PC-3 (cell line): ENCODE measurements around the gene TMEM147. TPM values are rescaled to one million over a fixed set of nuclear protein-coding genes. Genes with fewer than 3 reads are reported as not detected.

Experiments used
- ATAC-seq: fragments of 200-7000 bp; cut with Tn5 transposase; 2 replicates; pipeline ENCODE4 v1.9.1; 2020; ENCODE audit warnings: mild to moderate bottlenecking, moderate library complexity
- BruUV-seq: library from RNA; stranded (reverse); fragments of 400-500 nt; replicated peaks from 2 replicates; lab custom pipeline; 2021; lab: Mats Ljungman, UMichigan
- CTCF ChIA-PET: fragments of 300-600 bp; sonication (Branson Sonifier 250); formaldehyde crosslinking; loops from one replicate; lab custom pipeline; 2022; ENCODE audit warnings: antibody characterized with exemption; lab: Charles Lee
- POLR2A ChIA-PET: fragments of 300-600 bp; sonication (Branson Sonifier 250); formaldehyde crosslinking; loops from one replicate; lab custom pipeline; 2022; ENCODE audit warnings: antibody characterized with exemption; ENCODE audit not compliant: unreplicated experiment; lab: Charles Lee
- DNase-seq: peaks from one replicate; pipeline ENCODE4 v3.0.0-alpha.2; 2015
- H2AFZ ChIP-seq: fragments of 300-600 bp; sonication (generic); 2 replicates; pipeline ENCODE4 v1.6.0; 2016; ENCODE audit warnings: antibody characterized with exemption, low read length
- H3F3A ChIP-seq: fragments of 300-600 bp; sonication (generic); one replicate; pipeline ENCODE4 v1.6.0; 2017; ENCODE audit warnings: antibody characterized with exemption, low read length, control low read depth, mild to moderate bottlenecking; ENCODE audit not compliant: unreplicated experiment
- H3K27ac ChIP-seq: fragments of 300-600 bp; sonication (generic); 2 replicates; pipeline ENCODE4 v1.5.1; 2016; ENCODE audit warnings: mild to moderate bottlenecking, low read length
- H3K27me3 ChIP-seq: fragments of 300-600 bp; sonication (generic); 2 replicates; pipeline ENCODE4 v1.6.1; 2016; ENCODE audit warnings: low read length, mixed read lengths
- H3K36me3 ChIP-seq: fragments of 300-600 bp; sonication (generic); 2 replicates; pipeline ENCODE4 v1.6.1; 2016; ENCODE audit warnings: low read depth, mixed run types, low read length, mixed read lengths
- H3K4me1 ChIP-seq: fragments of 300-600 bp; sonication (generic); 2 replicates; pipeline ENCODE4 v1.5.1; 2016; ENCODE audit warnings: low read length; ENCODE audit not compliant: insufficient read depth
- H3K4me2 ChIP-seq: fragments of 300-600 bp; sonication (generic); 2 replicates; pipeline ENCODE4 v1.6.0; 2016; ENCODE audit warnings: low read length
- H3K4me3 ChIP-seq: fragments of 300-600 bp; sonication (generic); 2 replicates; pipeline ENCODE4 v1.5.1; 2016; ENCODE audit warnings: mild to moderate bottlenecking, low read length, mixed read lengths
- H3K79me2 ChIP-seq: fragments of 300-600 bp; sonication (generic); 2 replicates; pipeline ENCODE4 v1.6.1; 2017; ENCODE audit warnings: low read length, mixed read lengths
- H3K9ac ChIP-seq: fragments of 300-600 bp; sonication (generic); 2 replicates; pipeline ENCODE4 v1.6.0; 2016; ENCODE audit warnings: mild to moderate bottlenecking, low read length
- H3K9me2 ChIP-seq: fragments of 300-600 bp; sonication (generic); replicated peaks from 2 replicates; pipeline ENCODE4 v1.6.1; 2016; ENCODE audit warnings: mixed run types, low read length, mixed read lengths
- H3K9me3 ChIP-seq: fragments of 300-600 bp; sonication (generic); 2 replicates; pipeline ENCODE4 v1.6.1; 2016; ENCODE audit warnings: low read length, mixed read lengths
- H4K20me1 ChIP-seq: fragments of 300-600 bp; sonication (generic); 2 replicates; pipeline ENCODE4 v1.6.1; 2016; ENCODE audit warnings: low read length, mixed read lengths
- CTCF ChIP-seq: fragments of 300-600 bp; sonication (generic); conservative IDR thresholded peaks from 2 replicates; pipeline ENCODE4 v1.5.1; 2017; ENCODE audit warnings: antibody characterized with exemption, low read depth, mild to moderate bottlenecking, low read length
- EZH2 ChIP-seq: fragments of 300-600 bp; sonication (generic); IDR thresholded peaks from one replicate; pipeline ENCODE4 v1.6.1; 2017; ENCODE audit warnings: antibody characterized with exemption, mild to moderate bottlenecking, low read length; ENCODE audit not compliant: unreplicated experiment
- EZH2phosphoT487 ChIP-seq: fragments of 300-600 bp; sonication (generic); IDR thresholded peaks from 2 replicates; pipeline ENCODE4 v1.6.1; 2018; ENCODE audit warnings: mild to moderate bottlenecking, antibody characterized with exemption, low read length, borderline replicate concordance
- intact Hi-C: fragments of 100-400 bp; cut with micrococcal nuclease; formaldehyde crosslinking; loops from 2 replicates; pipeline ENCODE4 v1.9.0; 2023
- total RNA-seq: library from RNA; depleted of rRNA; stranded (reverse); fragments of >200 nt; gene quantifications from 2 replicates; pipeline ENCODE4 v1.2.3, GENCODE V29; 2014

Gene TMEM147
- total RNA-seq, 1 experiment from 2014 or later = 206 TPM

GRCh38 chr19:35509861-35510625 is 35.4 kb upstream of the TMEM147 start:
- no peaks in the 10 kb centered on the region for H3K36me3 ChIP-seq
- CTCF ChIA-PET = interaction anchor here (0.6 kb wide), 1 partner anchor 20 kb away, joined by 3 read pairs; no protein-coding TSS in a partner anchor
- H3K79me2 ChIP-seq = peaks cover 25% of the 10 kb centered on the region
- peak overlapping the region; percentile 96 for H3K4me3 ChIP-seq
- H3K9me2 ChIP-seq = no peaks in the 10 kb centered on the region
- POLR2A ChIA-PET = interaction anchor here (0.7 kb wide), 2 partner anchors 46 to 138 kb away, joined by 3 read pairs; partner anchors contain the start of gene COX6B1
- H3K27me3 ChIP-seq = no peaks in the 10 kb centered on the region
- H4K20me1 ChIP-seq = no peaks in the 10 kb centered on the region
- H3K9ac ChIP-seq = peak overlapping the region; percentile 93
- H3K9me3 ChIP-seq = no peaks in the 10 kb centered on the region
- intact Hi-C loops = loop anchor here (5.0 kb wide), 2 partner anchors 132 to 243 kb away; partner anchors contain the start of genes ETV2 and USF2
- H3K4me2 ChIP-seq = peak overlapping the region; percentile 86
- TF ChIP-seq CTCF (peak; percentile 88), EZH2phosphoT487 (no peak), EZH2 (no peak)
- TSS peak; percentile 84 for BruUV-seq
- H3F3A ChIP-seq = no peaks in the 10 kb centered on the region
- H3K27ac ChIP-seq = peak overlapping the region; percentile 77
- peaks cover 13% of the 10 kb centered on the region; the same call in 1 of the 2 replicates for H3K4me1 ChIP-seq
- peak overlapping the region; percentile 92 for H2AFZ ChIP-seq
- ATAC-seq (peak; percentile 84), DNase-seq (peak; percentile 89)

DNA sequence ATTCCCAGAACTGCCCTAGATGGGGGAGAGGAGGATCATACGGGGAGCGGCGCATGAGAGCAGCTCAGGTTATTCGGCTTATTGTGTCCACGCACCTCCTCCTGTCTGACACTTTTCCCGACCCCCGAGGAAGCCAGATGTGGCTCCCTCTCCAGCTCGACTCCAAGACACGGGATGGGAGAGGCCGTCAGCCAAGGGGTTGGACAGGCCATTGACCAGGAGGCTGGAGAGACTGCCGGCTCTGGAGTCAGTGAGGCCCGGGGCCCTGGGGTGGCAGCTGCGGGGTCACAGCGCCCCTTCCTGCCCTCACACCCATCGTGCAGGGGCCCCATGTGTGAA is 34.8 kb upstream of the TMEM147 start:
- H3K27me3 ChIP-seq = no peaks in the 10 kb centered on the region
- no TSS peak for BruUV-seq
- TF ChIP-seq EZH2phosphoT487 = no peak
- no peak for TF ChIP-seq EZH2
- TF ChIP-seq CTCF = no peak
- H3K9me2 ChIP-seq = no peaks in the 10 kb centered on the region
- no peak overlapping the region for H3K27ac ChIP-seq
- peak overlapping the region; percentile 92 for H2AFZ ChIP-seq
- peak overlapping the region; percentile 86 for H3K4me2 ChIP-seq
- no peaks in the 10 kb centered on the region for H3K9me3 ChIP-seq
- DNase-seq (no peak), ATAC-seq (no peak)
- intact Hi-C loops = loop anchor here (5.0 kb wide), 1 partner anchor 132 kb away; the partner anchor contains the start of gene ETV2
- no peaks in the 10 kb centered on the region for H3F3A ChIP-seq
- H3K79me2 ChIP-seq = peaks cover 25% of the 10 kb centered on the region
- POLR2A ChIA-PET = interaction anchor here (0.7 kb wide), 1 partner anchor 138 kb away, joined by 3 read pairs; the partner anchor contains the start of gene COX6B1
- H3K4me3 ChIP-seq = peak overlapping the region; percentile 96; the same call in 1 of the 2 replicates
- H3K36me3 ChIP-seq = no peaks in the 10 kb centered on the region
- H3K4me1 ChIP-seq = peaks cover 13% of the 10 kb centered on the region; the same call in 1 of the 2 replicates
- no peaks in the 10 kb centered on the region for H4K20me1 ChIP-seq
- H3K9ac ChIP-seq = no peak overlapping the region
- CTCF ChIA-PET = interaction anchor here (0.6 kb wide), 1 partner anchor 19 kb away, joined by 3 read pairs; no protein-coding TSS in a partner anchor

DNA sequence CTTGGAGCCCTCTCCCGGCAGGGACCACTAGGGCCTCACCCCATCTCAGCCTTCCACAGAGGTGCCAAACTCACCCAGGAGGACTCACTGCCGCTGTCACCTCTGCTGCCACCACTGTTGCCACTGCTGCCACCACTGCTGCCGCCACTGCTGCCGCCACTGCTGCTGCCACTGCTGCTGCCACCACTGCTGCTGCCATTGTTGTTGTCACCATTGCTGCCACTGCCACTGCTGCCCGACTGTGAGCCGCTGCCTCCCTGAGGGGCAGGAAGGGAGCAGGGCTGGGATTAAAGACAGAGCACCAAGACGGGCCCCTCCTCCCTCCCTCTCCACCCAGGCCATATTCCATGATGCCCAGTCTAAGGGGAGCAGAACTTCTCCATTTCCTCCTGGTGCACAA is 34.1 kb upstream of the TMEM147 start:
- H3F3A ChIP-seq = no peaks in the 10 kb centered on the region
- ATAC-seq = no peak
- peaks cover 13% of the 10 kb centered on the region; the same call in 1 of the 2 replicates for H3K4me1 ChIP-seq
- H3K4me3 ChIP-seq = no peak overlapping the region
- H3K9me3 ChIP-seq = no peaks in the 10 kb centered on the region
- ChIA-PET CTCF (no interaction called here), POLR2A (no interaction called here)
- TF ChIP-seq EZH2phosphoT487 (no peak), EZH2 (no peak), CTCF (no peak)
- BruUV-seq = no TSS peak
- H3K9ac ChIP-seq = no peak overlapping the region
- no peak overlapping the region for H2AFZ ChIP-seq
- no peak overlapping the region for H3K27ac ChIP-seq
- H3K27me3 ChIP-seq = no peaks in the 10 kb centered on the region
- H3K4me2 ChIP-seq = no peak overlapping the region
- no peaks in the 10 kb centered on the region for H3K36me3 ChIP-seq
- H3K79me2 ChIP-seq = peaks cover 25% of the 10 kb centered on the region
- H3K9me2 ChIP-seq = no peaks in the 10 kb centered on the region
- intact Hi-C loops = loop anchor here (5.0 kb wide), 1 partner anchor 131 kb away; the partner anchor contains the start of gene ETV2
- DNase-seq = no peak
- H4K20me1 ChIP-seq = no peaks in the 10 kb centered on the region
